ENCODE measurements around the gene ZNF710. TPM values are rescaled to one million over a fixed set of nuclear protein-coding genes. Genes with fewer than 3 reads are reported as not detected.

Gene ZNF710
- total and polyA plus RNA-seq, 2 donors (not counting 3 experiments of a cell fraction or from before 2014, with no cell fraction given), result 8.9 to 32.4 TPM

GRCh38 chr15:90016721-90017120 is 15.6 kb downstream of the ZNF710 start:
- FAIRE-seq, result no peak
- ChIA-PET CTCF (interaction anchor here (0.9 to 2.1 kb wide), 2 partner anchors 11 to 54 kb away, joined by 3 to 6 read pairs; no protein-coding TSS in a partner anchor), POLR2A (interaction anchor here (1.5 kb wide), 1 partner anchor 18 kb away, joined by 4 read pairs; no protein-coding TSS in a partner anchor)
- Histone ChIP-seq H3K4me1 (ENCODE audit: control insufficient read depth, extremely low read depth, insufficient read depth, low read length) (peaks cover 26% of the 10 kb centered on the region), H2AFZ (ENCODE audit: low read depth, low read length) (no peak overlapping the region), H4K20me1 (replicated peaks; ENCODE audit: control insufficient read depth, extremely low read depth, insufficient read depth, low read length) (no peaks in the 10 kb centered on the region), H3K9me1 (replicated peaks; ENCODE audit: control insufficient read depth, extremely low read depth, insufficient read depth, low read length) (no peaks in the 10 kb centered on the region), H3K4me3 (replicated peaks in 1 of 3; ENCODE audit: insufficient read depth in 1 of 3, low read depth in 1 of 3, low read length in 3 of 3) (no peak overlapping the region), H3K27ac (ENCODE audit: insufficient read depth, low read depth, low read length) (no peak overlapping the region), H3K36me3 (ENCODE audit: control insufficient read depth in 2 of 2, extremely low read depth in 1 of 2, insufficient read depth in 2 of 2, low read length in 2 of 2) (no peaks in the 10 kb centered on the region), H3K4me2 (ENCODE audit: insufficient read depth, low read length) (no peak overlapping the region), H3K79me2 (ENCODE audit: control insufficient read depth, insufficient read depth, low read length) (peaks cover 57% of the 10 kb centered on the region), H3K9me3 (replicated peaks; ENCODE audit: control insufficient read depth, insufficient read depth, low read length) (peaks cover 2% of the 10 kb centered on the region), H3K9ac (replicated peaks; ENCODE audit: extremely low read depth, insufficient read depth, low read length) (no peak overlapping the region), H3K27me3 (ENCODE audit: control insufficient read depth in 2 of 2, insufficient read depth in 2 of 2, low read length in 2 of 2) (no peaks in the 10 kb centered on the region)
- dilution Hi-C loops (cut with MboI; ENCODE audit: extremely low pct_ligation_motif_present, low sequenced_read_pairs) (no loop called here), intact Hi-C loops (cut with micrococcal nuclease) (no loop called here)
- no peak for DNase-seq (ENCODE audit: low read depth, low spot score)
- BruUV-seq (replicated peaks), result no TSS peak
- no peak for TF ChIP-seq MYC (IDR thresholded peaks at IDR 0.05; ENCODE audit: low read depth, low read length)
- no peak for TF ChIP-seq CTCF (IDR thresholded peaks at IDR 0.05; ENCODE audit: extremely low read depth in 1 of 2, insufficient read depth in 1 of 2, low read depth in 1 of 2, low read length in 2 of 2)
- TF ChIP-seq FOS (IDR thresholded peaks at IDR 0.05; ENCODE audit: borderline replicate concordance, insufficient read depth, low read length), result no peak
- no peak for TF ChIP-seq JUN (IDR thresholded peaks at IDR 0.05; ENCODE audit: borderline replicate concordance, insufficient read depth, insufficient read length, low read depth)
- no peak for TF ChIP-seq GATA2 (IDR thresholded peaks at IDR 0.05; ENCODE audit: insufficient read depth, insufficient read length, low read depth, low read length)
- TF ChIP-seq EZH2 (IDR thresholded peaks at IDR 0.05; ENCODE audit: borderline replicate concordance, low read depth, low read length, severe bottlenecking), result no peak
- no peak for TF ChIP-seq POLR2AphosphoS5 (IDR thresholded peaks at IDR 0.05; ENCODE audit: insufficient read depth, low read depth, low read length)
- no peak for TF ChIP-seq MAX (IDR thresholded peaks at IDR 0.05; ENCODE audit: insufficient read depth, insufficient read length)
- no peak for TF ChIP-seq POLR2A (IDR thresholded peaks at IDR 0.05; ENCODE audit: low read depth, low read length)
